ENCODE results near the gene SPTBN1. TPM values are rescaled to one million over a fixed set of nuclear protein-coding genes. Genes with fewer than 3 reads are reported as not detected.

Gene SPTBN1
- total RNA-seq, 1 experiment from 2014 or later = 81.0 TPM

GRCh38 chr2:54669677-54670484, 213.8 kb downstream of the SPTBN1 start:
- in situ Hi-C loops (cut with HindIII; ENCODE audit: low sequenced_read_pairs) = no loop called here
- no peak for DNase-seq (ENCODE audit: low spot score)

GRCh38 chr2:54670485-54671009, 214.4 kb downstream of the SPTBN1 start:
- in situ Hi-C loops (cut with HindIII; ENCODE audit: low sequenced_read_pairs) = no loop called here
- DNase-seq (ENCODE audit: low spot score) = no peak

- no peak for DNase-seq (ENCODE audit: low spot score)
- in situ Hi-C loops (cut with HindIII; ENCODE audit: low sequenced_read_pairs) = no loop called here
These were observed 214.9 kb downstream of the SPTBN1 start for GRCh38 chr2:54671010-54671409.

- no peak for DNase-seq (ENCODE audit: low spot score)
- in situ Hi-C loops (cut with HindIII; ENCODE audit: low sequenced_read_pairs) = no loop called here
These were observed 215.9 kb downstream of the SPTBN1 start for GRCh38 chr2:54671875-54672589.

GRCh38 chr2:54672590-54673456, 216.7 kb downstream of the SPTBN1 start:
- no peak for DNase-seq (ENCODE audit: low spot score)
- in situ Hi-C loops (cut with HindIII; ENCODE audit: low sequenced_read_pairs) = no loop called here

GRCh38 chr2:54673501-54673998, 217.4 kb downstream of the SPTBN1 start:
- DNase-seq (ENCODE audit: low spot score) = peak; percentile 67
- in situ Hi-C loops (cut with HindIII; ENCODE audit: low sequenced_read_pairs) = no loop called here

- DNase-seq (ENCODE audit: low spot score) = no peak
- in situ Hi-C loops (cut with HindIII; ENCODE audit: low sequenced_read_pairs) = no loop called here
These were observed 219.2 kb downstream of the SPTBN1 start for GRCh38 chr2:54675281-54675680.

- in situ Hi-C loops (cut with HindIII; ENCODE audit: low sequenced_read_pairs) = no loop called here
- peak; percentile 59 for DNase-seq (ENCODE audit: low spot score)
These were observed 219.6 kb downstream of the SPTBN1 start for GRCh38 chr2:54675738-54676137.

GRCh38 chr2:54676656-54677055, 220.5 kb downstream of the SPTBN1 start:
- DNase-seq (ENCODE audit: low spot score) = no peak

GRCh38 chr2:54677476-54678265, 221.5 kb downstream of the SPTBN1 start:
- DNase-seq (ENCODE audit: low spot score) = no peak
- in situ Hi-C loops (cut with HindIII; ENCODE audit: low sequenced_read_pairs) = no loop called here

More at GRCh38 chr2:54676656-54677055, 220.5 kb downstream of the SPTBN1 start:
- in situ Hi-C loops (cut with HindIII; ENCODE audit: low sequenced_read_pairs) = no loop called here

- in situ Hi-C loops (cut with HindIII; ENCODE audit: low sequenced_read_pairs) = no loop called here
- no peak for DNase-seq (ENCODE audit: low spot score)
These were observed 222.6 kb downstream of the SPTBN1 start for GRCh38 chr2:54678719-54679118.

- in situ Hi-C loops (cut with HindIII; ENCODE audit: low sequenced_read_pairs) = no loop called here
- no peak for DNase-seq (ENCODE audit: low spot score)
These were observed 224.4 kb downstream of the SPTBN1 start for GRCh38 chr2:54680397-54681041.

- in situ Hi-C loops (cut with HindIII; ENCODE audit: low sequenced_read_pairs) = no loop called here
- no peak for DNase-seq (ENCODE audit: low spot score)
These were observed 225.3 kb downstream of the SPTBN1 start for GRCh38 chr2:54681416-54681815.

GRCh38 chr2:54683596-54683995, 227.5 kb downstream of the SPTBN1 start:
- in situ Hi-C loops (cut with HindIII; ENCODE audit: low sequenced_read_pairs) = no loop called here
- DNase-seq (ENCODE audit: low spot score) = no peak

- in situ Hi-C loops (cut with HindIII; ENCODE audit: low sequenced_read_pairs) = no loop called here
- no peak for DNase-seq (ENCODE audit: low spot score)
These were observed 229.2 kb downstream of the SPTBN1 start for GRCh38 chr2:54685263-54685775.

GRCh38 chr2:54687595-54688152, 231.5 kb downstream of the SPTBN1 start:
- in situ Hi-C loops (cut with HindIII; ENCODE audit: low sequenced_read_pairs) = no loop called here
- DNase-seq (ENCODE audit: low spot score) = no peak

- DNase-seq (ENCODE audit: low spot score) = no peak
- in situ Hi-C loops (cut with HindIII; ENCODE audit: low sequenced_read_pairs) = no loop called here
These were observed 235.5 kb downstream of the SPTBN1 start for GRCh38 chr2:54691445-54692135.
